IPS-11a (cell line): ENCODE data around the gene EPB41L1.

Experiments
- H3K4me3 ChIP-seq: one replicate; pipeline ENCODE4 v1.5.1; 2013; ENCODE audit warnings: low read depth, low read length, control low read depth

Gene EPB41L1

GRCh38 chr20:36218380-36219064, 64.0 kb downstream of the EPB41L1 start:
- H3K4me3 ChIP-seq = no peak overlapping the region

GRCh38 chr20:36219671-36220220, 65.2 kb downstream of the EPB41L1 start:
- H3K4me3 ChIP-seq = no peak overlapping the region

- no peak overlapping the region for H3K4me3 ChIP-seq
Measured at GRCh38 chr20:36225666-36226065, 71.1 kb downstream of the EPB41L1 start.

- no peak overlapping the region for H3K4me3 ChIP-seq
Measured at GRCh38 chr20:36228770-36229169, 74.2 kb downstream of the EPB41L1 start.

GRCh38 chr20:36230019-36230418, 75.5 kb downstream of the EPB41L1 start:
- H3K4me3 ChIP-seq = no peak overlapping the region

GRCh38 chr20:36231331-36231730, 76.8 kb downstream of the EPB41L1 start:
- H3K4me3 ChIP-seq = no peak overlapping the region

GRCh38 chr20:36234771-36235320, 80.3 kb downstream of the EPB41L1 start:
- H3K4me3 ChIP-seq = no peak overlapping the region

GRCh38 chr20:36235892-36236785, 81.6 kb downstream of the EPB41L1 start, which contains the start of gene AAR2:
TSS of gene AAR2 (plus strand) at chr20:36236478. CDS start at chr20:36239869, 3,391 bp downstream.
- H3K4me3 ChIP-seq = peak within 1 kb of the TSS; percentile 65

- peak overlapping the region; percentile 65 for H3K4me3 ChIP-seq
Measured at GRCh38 chr20:36236786-36237121, 82.2 kb downstream of the EPB41L1 start.

- no peak overlapping the region for H3K4me3 ChIP-seq
Measured at GRCh38 chr20:36237477-36237876, 82.9 kb downstream of the EPB41L1 start.

GRCh38 chr20:36238153-36238552, 83.6 kb downstream of the EPB41L1 start:
- no peak overlapping the region for H3K4me3 ChIP-seq

GRCh38 chr20:36238760-36239159, 84.2 kb downstream of the EPB41L1 start:
- no peak overlapping the region for H3K4me3 ChIP-seq

- no peak overlapping the region for H3K4me3 ChIP-seq
Measured at GRCh38 chr20:36240076-36240475, 85.5 kb downstream of the EPB41L1 start.

GRCh38 chr20:36241678-36242077, 87.1 kb downstream of the EPB41L1 start:
- H3K4me3 ChIP-seq = no peak overlapping the region

- H3K4me3 ChIP-seq = no peak overlapping the region
Measured at GRCh38 chr20:36243726-36244125, 89.2 kb downstream of the EPB41L1 start.

GRCh38 chr20:36246401-36246800, 91.9 kb downstream of the EPB41L1 start:
- H3K4me3 ChIP-seq = no peak overlapping the region

- H3K4me3 ChIP-seq = no peak overlapping the region
Measured at GRCh38 chr20:36248836-36249235, 94.3 kb downstream of the EPB41L1 start.

GRCh38 chr20:36249450-36249849, 94.9 kb downstream of the EPB41L1 start:
- H3K4me3 ChIP-seq = no peak overlapping the region

GRCh38 chr20:36251426-36251825, 96.9 kb downstream of the EPB41L1 start:
- no peak overlapping the region for H3K4me3 ChIP-seq

GRCh38 chr20:36252511-36252910, 98.0 kb downstream of the EPB41L1 start:
- H3K4me3 ChIP-seq = no peak overlapping the region

- H3K4me3 ChIP-seq = no peak overlapping the region
Measured at GRCh38 chr20:36253036-36253435, 98.5 kb downstream of the EPB41L1 start.

GRCh38 chr20:36254076-36254475, 99.5 kb downstream of the EPB41L1 start:
- no peak overlapping the region for H3K4me3 ChIP-seq
